ENCODE data around the gene NUDT1.

DNA sequence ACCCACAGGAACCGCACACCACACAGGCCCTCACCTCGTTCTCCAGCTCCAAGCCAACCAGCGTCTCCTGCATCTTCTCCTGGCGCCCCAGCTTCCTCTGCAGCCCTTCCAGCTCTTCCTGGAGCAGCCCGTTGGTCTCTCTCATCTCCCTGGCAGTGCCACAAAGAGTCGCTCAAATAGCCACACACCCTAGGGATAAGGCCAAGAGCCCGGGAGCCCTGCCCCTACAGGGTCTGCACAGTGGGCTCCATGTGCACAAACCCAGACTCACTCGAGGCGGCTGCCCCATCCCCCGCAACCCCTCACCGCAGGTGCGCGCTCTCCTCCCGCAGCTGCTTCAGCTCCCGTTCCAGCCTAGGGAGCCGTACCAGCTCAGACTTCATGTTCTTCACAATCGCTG is 26.2 kb upstream of the NUDT1 start:
- TF ChIP-seq, protein P1, sequence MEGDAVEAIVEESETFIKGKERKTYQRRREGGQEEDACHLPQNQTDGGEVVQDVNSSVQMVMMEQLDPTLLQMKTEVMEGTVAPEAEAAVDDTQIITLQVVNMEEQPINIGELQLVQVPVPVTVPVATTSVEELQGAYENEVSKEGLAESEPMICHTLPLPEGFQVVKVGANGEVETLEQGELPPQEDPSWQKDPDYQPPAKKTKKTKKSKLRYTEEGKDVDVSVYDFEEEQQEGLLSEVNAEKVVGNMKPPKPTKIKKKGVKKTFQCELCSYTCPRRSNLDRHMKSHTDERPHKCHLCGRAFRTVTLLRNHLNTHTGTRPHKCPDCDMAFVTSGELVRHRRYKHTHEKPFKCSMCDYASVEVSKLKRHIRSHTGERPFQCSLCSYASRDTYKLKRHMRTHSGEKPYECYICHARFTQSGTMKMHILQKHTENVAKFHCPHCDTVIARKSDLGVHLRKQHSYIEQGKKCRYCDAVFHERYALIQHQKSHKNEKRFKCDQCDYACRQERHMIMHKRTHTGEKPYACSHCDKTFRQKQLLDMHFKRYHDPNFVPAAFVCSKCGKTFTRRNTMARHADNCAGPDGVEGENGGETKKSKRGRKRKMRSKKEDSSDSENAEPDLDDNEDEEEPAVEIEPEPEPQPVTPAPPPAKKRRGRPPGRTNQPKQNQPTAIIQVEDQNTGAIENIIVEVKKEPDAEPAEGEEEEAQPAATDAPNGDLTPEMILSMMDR (conservative IDR thresholded peaks at IDR 0.05 in 1 of 2, IDR thresholded peaks at IDR 0.05 in 1 of 2; ENCODE audit: low read depth in 1 of 2, low read length in 2 of 2): no peak
- no peak for TF ChIP-seq EZH2 (IDR thresholded peaks at IDR 0.05; ENCODE audit: low read length, missing control alignments)
